PC-9 (cell line): Measurements from ENCODE around the gene HLCS.

ENCODE experiments used
- EZH2 ChIP-seq: fragments of 200-600 bp; sonication (generic); IDR thresholded peaks from 2 replicates; pipeline ENCODE4 v1.8.0; 2017; ENCODE audit warnings: antibody characterized with exemption, low read depth
- TF ChIP-seq, protein P1 (sequence below): fragments of 200-600 bp; sonication (generic); conservative IDR thresholded peaks from 2 replicates; pipeline ENCODE4 v1.6.1; 2017; ENCODE audit warnings: mixed run types, antibody characterized with exemption, mild to moderate bottlenecking, moderate library complexity

DNA sequence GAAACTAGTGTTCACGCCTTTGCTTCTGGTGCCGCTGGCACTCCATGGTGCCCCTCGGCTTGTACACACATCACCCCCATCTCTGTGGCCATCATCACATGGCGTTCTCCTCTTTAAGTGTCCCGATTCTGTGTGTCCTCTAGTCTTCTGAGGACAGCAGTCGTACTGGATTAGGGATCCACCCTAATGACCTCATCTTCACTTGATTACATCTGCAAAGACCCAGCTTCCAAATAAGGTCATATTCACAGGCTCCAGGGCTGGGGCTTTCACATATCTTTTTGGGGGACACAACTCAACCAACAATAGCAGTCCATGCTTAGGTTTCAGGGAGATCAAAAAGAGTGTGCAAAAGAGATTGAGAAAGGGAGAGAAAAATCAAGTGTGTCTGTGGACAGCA is 64.9 kb downstream of the HLCS start:
- TF ChIP-seq, protein P1, sequence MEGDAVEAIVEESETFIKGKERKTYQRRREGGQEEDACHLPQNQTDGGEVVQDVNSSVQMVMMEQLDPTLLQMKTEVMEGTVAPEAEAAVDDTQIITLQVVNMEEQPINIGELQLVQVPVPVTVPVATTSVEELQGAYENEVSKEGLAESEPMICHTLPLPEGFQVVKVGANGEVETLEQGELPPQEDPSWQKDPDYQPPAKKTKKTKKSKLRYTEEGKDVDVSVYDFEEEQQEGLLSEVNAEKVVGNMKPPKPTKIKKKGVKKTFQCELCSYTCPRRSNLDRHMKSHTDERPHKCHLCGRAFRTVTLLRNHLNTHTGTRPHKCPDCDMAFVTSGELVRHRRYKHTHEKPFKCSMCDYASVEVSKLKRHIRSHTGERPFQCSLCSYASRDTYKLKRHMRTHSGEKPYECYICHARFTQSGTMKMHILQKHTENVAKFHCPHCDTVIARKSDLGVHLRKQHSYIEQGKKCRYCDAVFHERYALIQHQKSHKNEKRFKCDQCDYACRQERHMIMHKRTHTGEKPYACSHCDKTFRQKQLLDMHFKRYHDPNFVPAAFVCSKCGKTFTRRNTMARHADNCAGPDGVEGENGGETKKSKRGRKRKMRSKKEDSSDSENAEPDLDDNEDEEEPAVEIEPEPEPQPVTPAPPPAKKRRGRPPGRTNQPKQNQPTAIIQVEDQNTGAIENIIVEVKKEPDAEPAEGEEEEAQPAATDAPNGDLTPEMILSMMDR = no peak
- no peak for TF ChIP-seq EZH2
